Stimulated activated CD4-positive, alpha-beta T cell treated with anti-CD3 and anti-CD28 coated beads, Interleukin-15, amount 100 ng/mL, for 1 hour (primary cell): ENCODE data around the gene CCDC102B.

Source experiments
- DNase-seq, 2 donors: peaks; one replicate each; pipeline ENCODE4 v3.0.0-alpha.2; 2020; ENCODE audit warnings: low read depth in 1 of 2, low spot score in 1 of 2

The CCDC102B gene

DNA sequence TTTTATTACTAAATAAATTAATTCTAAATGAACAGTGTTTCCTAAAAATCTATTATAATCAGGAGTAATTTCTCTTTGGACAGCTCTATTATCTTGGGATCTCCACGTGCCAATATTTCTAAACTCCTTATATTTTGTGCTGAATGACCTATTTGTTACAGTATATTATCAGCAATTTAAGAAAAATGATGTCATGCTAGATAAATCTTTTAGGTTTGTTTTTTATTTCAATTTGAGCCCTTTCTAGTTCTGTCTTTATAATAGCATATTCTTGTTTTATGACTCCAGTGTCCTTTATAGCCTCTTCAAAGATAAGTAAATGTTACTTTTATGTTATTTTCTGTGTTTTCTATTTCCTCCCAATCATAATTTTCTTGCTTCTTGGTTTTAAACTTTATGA lies 269.2 kb downstream of the CCDC102B start:
- no peak for DNase-seq

DNA sequence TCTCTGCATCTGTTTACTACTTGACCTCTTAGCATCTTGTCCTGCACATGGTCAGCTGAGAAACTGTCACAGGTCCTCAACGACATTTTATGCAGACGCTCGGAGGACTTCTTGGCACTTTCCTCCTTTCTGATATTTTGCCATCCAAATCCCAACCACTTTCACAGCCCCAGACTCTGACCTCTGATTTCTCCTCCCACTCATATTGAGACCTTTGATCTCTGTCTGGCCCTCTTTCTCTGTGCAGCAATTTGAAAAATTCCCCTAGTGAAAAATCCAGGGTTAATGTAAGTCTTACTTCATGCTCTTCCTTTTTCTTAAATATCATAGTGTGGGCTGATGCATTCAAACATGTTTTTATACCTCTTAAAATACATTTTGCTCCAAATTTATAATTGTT lies 273.8 kb downstream of the CCDC102B start:
- DNase-seq: no peak

DNA sequence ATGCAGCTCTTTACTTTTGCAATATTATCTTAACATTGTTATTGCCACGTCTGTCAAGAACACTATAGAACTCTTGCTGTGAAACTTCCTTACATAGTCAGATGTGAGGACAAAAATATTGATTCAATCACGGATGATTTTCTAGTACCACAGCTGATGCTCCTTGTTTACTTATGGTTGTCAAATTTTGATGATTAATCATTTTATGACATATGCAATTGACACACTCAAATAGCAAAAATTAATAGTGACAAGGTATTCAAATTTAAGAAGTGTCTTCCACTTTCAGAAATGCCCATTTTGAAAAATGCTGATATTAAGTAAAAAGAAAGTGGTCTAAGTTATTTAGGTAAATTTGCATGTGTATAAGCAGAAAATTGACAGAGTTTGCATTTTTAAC lies 284.0 kb downstream of the CCDC102B start:
- no peak for DNase-seq

DNA sequence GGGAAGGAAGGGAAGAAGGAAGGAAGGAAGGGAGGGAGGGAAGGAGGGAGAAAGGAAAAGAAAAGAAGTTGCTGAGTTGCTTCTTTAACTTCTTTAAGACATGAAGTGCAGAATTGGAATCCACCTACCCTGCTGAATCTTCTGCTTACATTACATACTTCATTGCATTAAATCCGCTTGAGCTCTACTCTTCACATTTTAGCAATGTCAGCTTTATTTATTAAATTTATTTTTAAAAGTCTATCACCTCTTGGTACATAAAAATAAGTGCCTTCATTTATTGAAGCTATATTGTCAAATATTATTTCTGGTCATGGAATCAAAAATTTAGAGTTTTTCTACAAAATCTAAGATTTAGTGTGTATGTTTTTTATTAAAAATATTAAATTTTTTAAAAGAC lies 284.6 kb downstream of the CCDC102B start:
- DNase-seq: no peak

DNA sequence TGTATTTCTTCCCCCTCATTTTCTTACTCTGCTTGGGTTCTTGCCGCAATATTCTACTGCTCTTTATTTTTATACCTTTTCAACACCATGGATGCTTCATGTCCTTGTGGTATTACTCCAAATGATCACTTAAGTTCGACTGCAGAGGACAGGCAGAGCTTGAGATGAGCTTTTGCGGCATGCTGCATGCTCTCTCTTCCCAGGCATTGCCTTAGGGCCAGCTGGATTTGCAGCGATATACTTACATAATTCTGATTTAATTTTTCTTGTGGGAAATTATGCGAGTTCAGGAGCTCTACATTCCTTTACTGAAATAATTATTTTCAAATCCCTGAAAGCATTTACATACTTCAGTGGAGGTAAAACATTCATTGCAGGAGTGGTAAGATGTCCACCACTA lies 288.1 kb downstream of the CCDC102B start:
- no peak for DNase-seq

DNA sequence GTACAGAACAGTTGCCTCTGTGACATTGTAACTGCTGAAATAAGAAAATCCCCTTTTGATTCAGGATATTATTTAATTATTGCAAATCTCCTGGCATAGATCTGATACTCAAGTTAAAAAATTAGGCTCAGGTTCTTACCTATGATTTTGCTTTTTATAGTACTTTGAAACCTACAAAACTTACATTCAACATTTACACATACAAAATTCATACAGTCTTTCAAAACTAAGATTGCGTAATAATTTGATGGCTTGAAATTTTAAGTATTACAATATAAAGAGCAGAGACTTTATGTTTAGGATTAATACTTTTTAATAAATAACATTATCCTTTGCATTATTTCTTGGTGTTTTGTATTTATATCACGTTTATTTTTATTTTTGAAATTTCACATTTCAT lies 291.1 kb downstream of the CCDC102B start:
- DNase-seq: no peak

DNA sequence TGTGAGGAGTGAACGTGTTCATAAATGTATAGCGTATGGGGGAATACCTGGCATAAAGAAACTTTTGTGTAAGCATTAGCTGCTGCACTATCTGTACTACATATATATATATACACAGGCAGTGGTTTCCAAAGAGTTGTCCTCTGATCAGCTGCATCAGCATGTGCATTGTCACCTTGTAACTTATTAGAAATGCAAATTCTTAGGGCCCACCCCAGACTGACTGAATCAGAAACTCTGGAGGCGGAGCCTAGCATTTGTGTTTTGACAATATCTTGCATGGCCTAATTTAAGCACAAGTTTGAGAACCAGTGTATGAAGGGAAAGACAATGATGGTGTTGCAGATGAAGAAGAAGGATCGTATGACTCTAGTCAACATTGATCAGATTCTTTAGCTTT lies 299.5 kb downstream of the CCDC102B start:
- DNase-seq: no peak

DNA sequence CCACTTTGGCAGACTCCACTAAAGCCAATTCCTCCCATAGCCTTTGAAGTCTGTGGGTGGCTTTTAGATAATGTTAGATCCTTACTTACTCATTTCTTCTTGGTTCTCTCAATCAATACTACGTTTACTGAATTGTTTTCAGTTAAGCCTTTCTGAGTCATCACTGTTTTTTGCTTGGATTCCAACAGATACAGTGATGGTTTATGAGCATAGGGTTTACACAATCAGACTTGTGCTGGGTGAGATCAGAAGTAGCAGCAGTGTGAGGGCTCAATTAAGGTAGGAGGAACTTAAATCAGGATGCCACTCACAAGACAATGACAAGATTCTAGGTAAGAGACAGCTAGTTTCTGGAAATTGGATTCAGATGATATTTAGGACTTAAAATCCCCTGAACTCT lies 305.1 kb downstream of the CCDC102B start:
- DNase-seq: no peak
